ENCODE results near the gene SLAMF9. TPM values are rescaled to one million over a fixed set of nuclear protein-coding genes. Genes with fewer than 3 reads are reported as not detected.

The SLAMF9 gene
- total RNA-seq, 1 donor from 2014 or later, result not detected

GRCh38 chr1:159930216-159930615 lies 23.8 kb downstream of the SLAMF9 start:
- H3K4me1 ChIP-seq (ENCODE audit: control insufficient read depth in 3 of 3, insufficient read depth in 3 of 3, low read length in 3 of 3), result peaks cover 11% of the 10 kb centered on the region in 3 donors
- H3K36me3 ChIP-seq (ENCODE audit: control insufficient read depth in 3 of 3, insufficient read depth in 3 of 3, low read length in 3 of 3), result no peaks in the 10 kb centered on the region
- no peak overlapping the region for H3K27ac ChIP-seq (ENCODE audit: low read depth, low read length)
- H3K4me3 ChIP-seq (ENCODE audit: low read length in 3 of 3), result no peak overlapping the region
- H3K9ac ChIP-seq (ENCODE audit: low read depth in 1 of 3, low read length in 3 of 3), result no peak overlapping the region
- no peaks in the 10 kb centered on the region for H3K9me3 ChIP-seq (ENCODE audit: control insufficient read depth in 3 of 3, low read length in 3 of 3)
- H3K27me3 ChIP-seq (ENCODE audit: control insufficient read depth in 3 of 3, insufficient read depth in 3 of 3, low read length in 3 of 3), result peaks cover 3 to 33% (median 11%) of the 10 kb centered on the region in 3 donors

GRCh38 chr1:159929155-159930051 lies 24.6 kb downstream of the SLAMF9 start:
- H3K9ac ChIP-seq (ENCODE audit: low read depth in 1 of 3, low read length in 3 of 3), result no peak overlapping the region
- peaks cover 1 to 40% (median 16%) of the 10 kb centered on the region in 3 donors for H3K27me3 ChIP-seq (ENCODE audit: control insufficient read depth in 3 of 3, insufficient read depth in 3 of 3, low read length in 3 of 3)
- H3K9me3 ChIP-seq (ENCODE audit: control insufficient read depth in 3 of 3, low read length in 3 of 3), result no peaks in the 10 kb centered on the region
- peaks cover 11 to 17% (median 11%) of the 10 kb centered on the region in 3 donors for H3K4me1 ChIP-seq (ENCODE audit: control insufficient read depth in 3 of 3, insufficient read depth in 3 of 3, low read length in 3 of 3)
- H3K4me3 ChIP-seq (ENCODE audit: low read length in 3 of 3), result no peak overlapping the region
- no peak overlapping the region for H3K27ac ChIP-seq (ENCODE audit: low read depth, low read length)
- H3K36me3 ChIP-seq (ENCODE audit: control insufficient read depth in 3 of 3, insufficient read depth in 3 of 3, low read length in 3 of 3), result peaks cover 0 to 3% (median 0%) of the 10 kb centered on the region in 3 donors

- H3K4me3 ChIP-seq (ENCODE audit: low read length in 3 of 3), result no peak overlapping the region
- H3K9ac ChIP-seq (ENCODE audit: low read depth in 1 of 3, low read length in 3 of 3), result no peak overlapping the region
- peaks cover 0 to 43% (median 16%) of the 10 kb centered on the region in 3 donors for H3K27me3 ChIP-seq (ENCODE audit: control insufficient read depth in 3 of 3, insufficient read depth in 3 of 3, low read length in 3 of 3)
- H3K9me3 ChIP-seq (ENCODE audit: control insufficient read depth in 3 of 3, low read length in 3 of 3), result no peaks in the 10 kb centered on the region
- H3K36me3 ChIP-seq (ENCODE audit: control insufficient read depth in 3 of 3, insufficient read depth in 3 of 3, low read length in 3 of 3), result peaks cover 0 to 3% (median 0%) of the 10 kb centered on the region in 3 donors
- H3K27ac ChIP-seq (ENCODE audit: low read depth, low read length), result no peak overlapping the region
- peaks cover 11 to 17% (median 11%) of the 10 kb centered on the region in 3 donors for H3K4me1 ChIP-seq (ENCODE audit: control insufficient read depth in 3 of 3, insufficient read depth in 3 of 3, low read length in 3 of 3)
Observed at GRCh38 chr1:159928491-159929050, 25.5 kb downstream of the SLAMF9 start.

GRCh38 chr1:159927849-159928431 lies 26.1 kb downstream of the SLAMF9 start:
- no peaks in the 10 kb centered on the region for H3K9me3 ChIP-seq (ENCODE audit: control insufficient read depth in 3 of 3, low read length in 3 of 3)
- H3K4me1 ChIP-seq (ENCODE audit: control insufficient read depth in 3 of 3, insufficient read depth in 3 of 3, low read length in 3 of 3), result peaks cover 11 to 21% (median 13%) of the 10 kb centered on the region in 3 donors
- no peak overlapping the region for H3K27ac ChIP-seq (ENCODE audit: low read depth, low read length)
- H3K36me3 ChIP-seq (ENCODE audit: control insufficient read depth in 3 of 3, insufficient read depth in 3 of 3, low read length in 3 of 3), result peaks cover 0 to 3% (median 0%) of the 10 kb centered on the region in 3 donors
- H3K9ac ChIP-seq (ENCODE audit: low read depth in 1 of 3, low read length in 3 of 3), result no peak overlapping the region
- H3K4me3 ChIP-seq (ENCODE audit: low read length in 3 of 3), result no peak overlapping the region
- H3K27me3 ChIP-seq (ENCODE audit: control insufficient read depth in 3 of 3, insufficient read depth in 3 of 3, low read length in 3 of 3), result peaks cover 0 to 47% (median 16%) of the 10 kb centered on the region in 3 donors

- no peaks in the 10 kb centered on the region for H3K9me3 ChIP-seq (ENCODE audit: control insufficient read depth in 3 of 3, low read length in 3 of 3)
Observed at GRCh38 chr1:159927211-159927848, 26.7 kb downstream of the SLAMF9 start.

GRCh38 chr1:159925719-159926078 lies 28.3 kb downstream of the SLAMF9 start:
- Histone ChIP-seq H3K4me3 (ENCODE audit: low read length in 3 of 3) (peak overlapping the region; percentile 86 to 90 (median 89)), H3K9me3 (ENCODE audit: control insufficient read depth in 3 of 3, low read length in 3 of 3) (no peaks in the 10 kb centered on the region), H3K4me1 (ENCODE audit: control insufficient read depth in 3 of 3, insufficient read depth in 3 of 3, low read length in 3 of 3) (peaks cover 24 to 38% (median 26%) of the 10 kb centered on the region in 3 donors), H3K9ac (ENCODE audit: low read depth in 1 of 3, low read length in 3 of 3) (peak overlapping the region; percentile 80 to 93 (median 85)), H3K36me3 (ENCODE audit: control insufficient read depth in 3 of 3, insufficient read depth in 3 of 3, low read length in 3 of 3) (peaks cover 0 to 5% (median 0%) of the 10 kb centered on the region in 3 donors), H3K27me3 (ENCODE audit: control insufficient read depth in 3 of 3, insufficient read depth in 3 of 3, low read length in 3 of 3) (peaks cover 0 to 50% (median 16%) of the 10 kb centered on the region in 3 donors), H3K27ac (ENCODE audit: low read depth, low read length) (peak overlapping the region; percentile 97)

More at GRCh38 chr1:159927211-159927848, 26.7 kb downstream of the SLAMF9 start:
- Histone ChIP-seq H3K4me1 (ENCODE audit: control insufficient read depth in 3 of 3, insufficient read depth in 3 of 3, low read length in 3 of 3) (peaks cover 13 to 27% (median 14%) of the 10 kb centered on the region in 3 donors), H3K4me3 (ENCODE audit: low read length in 3 of 3) (no peak overlapping the region), H3K36me3 (ENCODE audit: control insufficient read depth in 3 of 3, insufficient read depth in 3 of 3, low read length in 3 of 3) (peaks cover 0 to 3% (median 0%) of the 10 kb centered on the region in 3 donors), H3K27ac (ENCODE audit: low read depth, low read length) (no peak overlapping the region), H3K27me3 (ENCODE audit: control insufficient read depth in 3 of 3, insufficient read depth in 3 of 3, low read length in 3 of 3) (peaks cover 0 to 47% (median 16%) of the 10 kb centered on the region in 3 donors), H3K9ac (ENCODE audit: low read depth in 1 of 3, low read length in 3 of 3) (no peak overlapping the region)

GRCh38 chr1:159924791-159925718 lies 29.0 kb downstream of the SLAMF9 start, which contains the start of gene TAGLN2:
TAGLN2 (minus strand) TSS chr1:159925507; CDS start chr1:159920509, 4,998 bp downstream.
- peak within 1 kb of the TSS; percentile 85 to 98 (median 93) for H3K9ac ChIP-seq (ENCODE audit: low read depth in 1 of 3, low read length in 3 of 3)
- H3K4me1 ChIP-seq (ENCODE audit: control insufficient read depth in 3 of 3, insufficient read depth in 3 of 3, low read length in 3 of 3), result peaks cover 31 to 43% (median 33%) of the 10 kb centered on the region in 3 donors
- peaks cover 0 to 45% (median 16%) of the 10 kb centered on the region in 3 donors for H3K27me3 ChIP-seq (ENCODE audit: control insufficient read depth in 3 of 3, insufficient read depth in 3 of 3, low read length in 3 of 3)
- H3K4me3 ChIP-seq (ENCODE audit: low read length in 3 of 3), result peak within 1 kb of the TSS; percentile 86 to 90 (median 89)
- H3K9me3 ChIP-seq (ENCODE audit: control insufficient read depth in 3 of 3, low read length in 3 of 3), result no peaks in the 10 kb centered on the region
- H3K27ac ChIP-seq (ENCODE audit: low read depth, low read length), result peak within 1 kb of the TSS; percentile 97
- H3K36me3 ChIP-seq (ENCODE audit: control insufficient read depth in 3 of 3, insufficient read depth in 3 of 3, low read length in 3 of 3), result peaks cover under 1 to 6% (median 2%) of the 10 kb centered on the region in 3 donors

- peak overlapping the region; percentile 97 for H3K27ac ChIP-seq (ENCODE audit: low read depth, low read length)
- H3K9ac ChIP-seq (ENCODE audit: low read depth in 1 of 3, low read length in 3 of 3), result peak overlapping the region; percentile 85 to 98 (median 93)
- H3K4me3 ChIP-seq (ENCODE audit: low read length in 3 of 3), result peak overlapping the region; percentile 86 to 90 (median 89)
- H3K4me1 ChIP-seq (ENCODE audit: control insufficient read depth in 3 of 3, insufficient read depth in 3 of 3, low read length in 3 of 3), result peaks cover 38 to 51% (median 40%) of the 10 kb centered on the region in 3 donors
- peaks cover 0 to 45% (median 16%) of the 10 kb centered on the region in 3 donors for H3K27me3 ChIP-seq (ENCODE audit: control insufficient read depth in 3 of 3, insufficient read depth in 3 of 3, low read length in 3 of 3)
- peaks cover 8 to 13% (median 10%) of the 10 kb centered on the region in 3 donors for H3K36me3 ChIP-seq (ENCODE audit: control insufficient read depth in 3 of 3, insufficient read depth in 3 of 3, low read length in 3 of 3)
- H3K9me3 ChIP-seq (ENCODE audit: control insufficient read depth in 3 of 3, low read length in 3 of 3), result no peaks in the 10 kb centered on the region
Observed at GRCh38 chr1:159924025-159924790, 29.8 kb downstream of the SLAMF9 start.

Data from skeletal muscle tissue (tissue), 4 donors.